ENCODE results near the gene ADARB2.
"Not testable (repeated sequence)": the region's sequence is repeated elsewhere in the genome, so short reads cannot be mapped to it uniquely, and the experiment has no call there.

Gene ADARB2

GRCh38 chr10:1642600-1643160, 94.6 kb downstream of the ADARB2 start:
- peak; percentile 21 for DNase-seq (ENCODE audit: low spot score)

- no peak for DNase-seq (ENCODE audit: low spot score)
These were observed 95.9 kb downstream of the ADARB2 start for GRCh38 chr10:1641402-1641801.

- DNase-seq (ENCODE audit: low spot score) = peak; percentile 31
These were observed 98.4 kb downstream of the ADARB2 start for GRCh38 chr10:1638889-1639419.

- peak; percentile 38 for DNase-seq (ENCODE audit: low spot score)
These were observed 102.0 kb downstream of the ADARB2 start for GRCh38 chr10:1635340-1635739.

DNA sequence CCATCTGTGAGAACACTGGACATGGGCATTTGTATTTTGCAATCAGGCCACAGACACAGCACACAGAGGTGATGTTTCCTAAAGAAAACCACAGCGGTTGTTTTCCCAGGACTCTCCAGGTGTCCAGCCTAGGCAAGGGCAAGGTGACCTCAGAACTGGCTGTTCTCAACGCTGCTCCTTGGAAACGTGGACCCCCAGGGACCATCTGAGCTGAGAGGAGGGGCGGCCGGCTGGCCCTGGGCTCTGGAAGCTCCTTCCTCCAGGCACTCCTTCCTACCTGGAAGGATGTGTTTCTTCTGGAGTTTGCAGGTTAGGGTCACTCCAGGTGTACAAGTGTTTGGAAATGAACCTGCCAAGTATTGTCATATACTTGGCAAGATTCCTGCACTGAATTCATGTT, 103.1 kb downstream of the ADARB2 start:
- no peak for DNase-seq (ENCODE audit: low spot score)

- peak; percentile 26 for DNase-seq (ENCODE audit: low spot score)
These were observed 103.5 kb downstream of the ADARB2 start for GRCh38 chr10:1633783-1634182.

GRCh38 chr10:1632596-1632995, 104.7 kb downstream of the ADARB2 start:
- DNase-seq (ENCODE audit: low spot score) = peak; percentile 14

GRCh38 chr10:1632141-1632540, 105.2 kb downstream of the ADARB2 start:
- DNase-seq (ENCODE audit: low spot score) = peak; percentile 15

- DNase-seq (ENCODE audit: low spot score) = peak; percentile 42
These were observed 106.0 kb downstream of the ADARB2 start for GRCh38 chr10:1631282-1631681.

GRCh38 chr10:1630304-1630703, 107.0 kb downstream of the ADARB2 start:
- peak; percentile 29 for DNase-seq (ENCODE audit: low spot score)

DNA sequence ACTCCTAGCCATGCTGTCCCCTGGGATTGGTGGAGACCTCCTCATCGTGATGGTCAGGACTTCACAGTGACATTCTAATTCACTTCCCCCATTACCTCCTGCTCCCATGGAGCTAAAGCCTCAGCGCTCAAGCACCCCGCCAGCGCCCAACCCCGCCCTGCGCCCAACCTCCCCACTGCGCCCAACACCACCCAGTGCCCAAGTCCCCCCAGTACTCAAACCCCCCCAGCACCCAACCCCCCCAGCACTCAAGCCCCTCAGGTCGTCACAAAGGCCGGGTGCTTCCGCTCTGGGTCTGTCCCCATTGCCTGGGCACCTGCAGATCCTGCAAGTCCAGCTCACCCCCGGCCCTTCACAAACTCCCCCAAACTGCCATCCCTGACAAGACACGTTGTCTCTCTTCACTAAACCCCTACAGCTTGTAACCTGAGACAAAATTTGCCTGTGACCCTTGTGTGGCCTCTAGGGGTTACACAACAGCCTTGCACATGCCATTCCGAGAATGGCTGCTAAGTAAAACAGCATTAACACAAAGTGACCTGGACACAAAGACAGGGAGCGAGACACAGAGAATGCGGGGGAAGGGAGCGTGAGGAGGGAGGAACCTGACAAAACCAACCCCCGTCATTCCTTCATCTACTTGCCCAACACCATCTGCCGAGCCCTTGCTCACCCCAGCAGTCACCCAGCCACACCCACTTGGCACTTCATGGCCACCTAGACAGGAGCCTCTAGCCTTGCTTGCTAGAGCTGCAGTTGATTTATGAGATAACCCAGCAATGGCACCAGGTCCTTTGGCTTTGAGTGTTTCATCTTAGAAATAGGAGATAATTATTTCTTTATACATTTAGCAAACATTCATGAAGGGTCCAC, 107.8 kb downstream of the ADARB2 start:
- DNase-seq (ENCODE audit: low spot score) = peak; percentile 60

DNA sequence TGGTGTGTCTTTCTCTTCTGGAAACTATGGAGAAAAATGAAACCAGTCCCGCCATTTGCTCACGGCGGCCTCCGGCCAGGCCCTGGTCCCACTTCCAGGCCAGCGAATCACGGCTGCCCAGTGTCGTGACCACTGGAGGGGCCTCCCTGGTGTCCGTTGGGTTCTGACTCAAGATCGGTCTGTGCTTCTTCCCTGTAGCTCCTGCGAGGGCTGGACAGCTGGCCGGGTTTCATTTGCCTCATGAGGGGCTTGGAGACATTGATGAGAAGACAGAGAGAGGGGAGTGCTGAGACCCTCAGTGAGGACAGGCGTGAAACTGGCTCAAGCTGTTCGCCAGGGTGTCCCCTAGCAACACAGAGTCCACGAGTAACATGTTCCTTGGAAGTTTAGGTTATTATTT, 108.6 kb downstream of the ADARB2 start:
- peak; percentile 39 for DNase-seq (ENCODE audit: low spot score)

DNA sequence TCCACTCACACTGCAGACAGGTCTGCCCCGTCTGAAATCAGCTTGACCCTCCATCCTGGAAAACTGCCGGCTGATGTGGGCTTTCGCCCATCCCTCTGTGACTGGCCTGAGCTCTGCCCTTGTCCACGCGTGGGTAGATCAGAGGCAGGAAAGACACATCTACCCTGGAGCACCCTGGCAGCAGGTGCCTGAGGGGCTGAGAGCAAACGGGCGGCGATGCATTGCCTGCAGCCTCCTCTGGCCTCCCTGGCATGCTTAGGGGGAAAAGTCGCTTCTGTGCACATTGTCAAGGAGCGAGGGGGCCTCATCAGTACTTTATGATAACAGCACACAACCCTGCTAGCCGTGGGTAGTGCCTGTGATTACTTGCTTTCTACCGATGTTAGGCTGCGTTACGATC, 109.4 kb downstream of the ADARB2 start:
- DNase-seq (ENCODE audit: low spot score) = peak; percentile 31

- DNase-seq (ENCODE audit: low spot score) = no peak
These were observed 110.5 kb downstream of the ADARB2 start for GRCh38 chr10:1626835-1627234.

DNA sequence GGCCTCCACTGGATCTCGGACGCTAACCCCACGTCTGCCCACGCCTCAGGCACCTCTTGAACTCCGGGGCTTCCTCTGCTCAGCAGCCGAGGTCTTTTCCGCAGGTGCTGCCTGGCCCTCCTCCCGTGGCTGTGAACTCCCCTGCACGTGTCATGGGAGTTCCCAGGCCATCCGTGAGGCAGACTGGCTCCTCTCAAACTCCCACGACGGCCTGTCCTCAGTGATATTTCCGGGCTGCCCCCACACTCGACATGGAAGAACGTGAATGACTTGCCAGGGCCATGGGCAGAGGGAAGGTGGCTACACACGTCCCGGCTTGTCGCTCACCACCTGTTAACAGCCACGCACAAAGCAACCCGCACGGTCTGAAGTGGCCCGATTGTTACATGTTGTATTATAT, 110.9 kb downstream of the ADARB2 start:
- peak; percentile 25 for DNase-seq (ENCODE audit: low spot score)

- DNase-seq (ENCODE audit: low spot score) = peak; percentile 37
These were observed 111.6 kb downstream of the ADARB2 start for GRCh38 chr10:1625731-1626130.

GRCh38 chr10:1625079-1625478, 112.2 kb downstream of the ADARB2 start:
- peak; percentile 29 for DNase-seq (ENCODE audit: low spot score)

DNA sequence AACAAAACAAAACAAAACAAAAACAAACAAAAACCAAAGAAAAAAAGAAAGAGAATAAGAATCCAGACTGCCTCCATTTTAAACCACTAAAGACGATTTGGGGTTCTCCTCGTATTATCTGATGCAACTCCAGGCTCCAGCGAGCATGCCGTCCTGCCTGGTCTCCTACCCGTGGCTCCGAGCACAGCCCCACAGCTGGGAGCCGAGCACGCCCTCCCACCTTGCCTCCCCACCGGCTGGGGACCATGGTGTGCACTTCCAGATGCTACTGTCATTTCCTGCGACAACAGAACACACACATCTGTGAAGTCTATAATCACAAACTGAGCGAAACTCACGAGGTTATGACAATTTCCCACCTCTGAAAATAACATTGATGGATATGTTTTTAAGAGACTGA, 113.1 kb downstream of the ADARB2 start:
- no peak for DNase-seq (ENCODE audit: low spot score)

DNA sequence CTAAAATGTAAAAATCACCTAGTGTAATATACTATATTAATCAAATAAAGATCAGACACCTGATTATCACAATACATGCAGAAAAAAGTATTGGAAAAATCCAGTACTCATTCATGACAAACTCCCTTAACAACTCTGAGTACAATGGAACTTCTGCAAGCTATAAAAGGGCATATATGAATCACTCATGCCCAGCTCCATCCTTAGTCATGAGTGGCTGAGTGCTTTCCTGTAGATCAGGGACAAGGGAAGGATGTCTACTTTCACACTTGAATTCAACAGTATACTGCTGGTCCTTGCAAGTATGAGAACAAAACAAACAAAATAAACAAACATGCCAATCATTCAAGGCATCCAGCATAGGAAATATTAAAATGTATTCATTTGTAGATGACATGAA, 116.5 kb downstream of the ADARB2 start:
- DNase-seq (ENCODE audit: low spot score) = no peak

DNA sequence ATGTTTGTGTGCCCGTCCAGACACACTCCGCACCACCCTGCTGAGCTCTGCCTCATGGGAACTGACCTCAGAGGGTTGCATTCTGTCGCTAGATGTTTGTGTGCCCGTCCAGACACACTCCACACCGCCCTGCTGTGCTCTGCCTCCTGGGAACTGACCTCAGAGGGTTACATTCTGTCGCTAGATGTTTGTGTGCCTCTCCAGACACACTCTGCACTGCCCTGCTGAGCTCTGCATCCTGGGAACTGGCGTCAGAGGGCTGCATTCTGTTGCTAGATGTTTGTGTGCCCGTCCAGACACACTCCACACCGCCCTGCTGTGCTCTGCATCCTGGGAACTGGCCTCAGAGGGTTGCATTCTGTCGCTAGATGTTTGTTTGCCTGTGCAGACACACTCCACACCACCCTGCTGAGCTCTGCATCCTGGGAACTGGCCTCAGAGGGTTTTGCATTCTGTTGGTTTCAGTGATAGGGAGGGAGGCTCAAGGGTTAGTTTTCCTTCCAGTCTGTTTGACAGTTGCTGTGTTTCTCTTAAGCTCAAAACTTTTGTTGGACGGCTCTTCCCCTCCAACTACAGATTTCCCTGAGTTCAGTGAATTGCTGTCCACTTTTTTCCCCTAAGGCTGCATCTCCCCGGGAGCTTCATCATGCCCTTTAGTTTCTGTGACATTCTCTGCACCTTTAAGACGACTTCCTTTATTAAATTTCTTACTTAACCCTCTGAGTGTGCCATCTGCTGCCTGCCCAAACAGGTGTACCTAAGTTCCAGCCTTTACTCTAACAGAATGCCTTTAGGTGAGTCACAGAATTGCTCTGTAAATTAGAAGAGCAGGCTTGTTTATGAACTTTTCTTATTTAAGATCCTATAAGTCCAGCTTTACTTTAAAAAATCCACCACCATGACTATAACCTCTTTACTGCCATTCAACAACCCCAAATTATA, 119.7 kb downstream of the ADARB2 start:
- not testable (repeated sequence) for DNase-seq (ENCODE audit: low spot score)

DNA sequence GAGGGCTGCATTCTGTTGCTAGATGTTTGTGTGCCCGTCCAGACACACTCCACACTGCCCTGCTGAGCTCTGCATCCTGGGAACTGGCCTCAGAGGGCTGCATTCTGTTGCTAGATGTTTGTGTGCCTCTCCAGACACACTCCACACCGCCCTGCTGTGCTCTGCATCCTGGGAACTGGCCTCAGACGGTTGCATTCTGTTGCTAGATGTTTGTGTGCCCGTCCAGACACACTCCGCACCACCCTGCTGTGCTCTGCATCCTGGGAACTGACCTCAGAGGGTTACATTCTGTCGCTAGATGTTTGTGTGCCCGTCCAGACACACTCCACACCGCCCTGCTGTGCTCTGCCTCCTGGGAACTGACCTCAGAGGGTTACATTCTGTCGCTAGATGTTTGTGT, 120.6 kb downstream of the ADARB2 start:
- not testable (repeated sequence) for DNase-seq (ENCODE audit: low spot score)

Data from ecto neural progenitor cell (in vitro differentiated cells).